OCI-LY3 (cell line): ENCODE measurements around the gene ILKAP.

Experiments
- CTCF ChIP-seq: fragments of 200-600, 300-600 bp; sonication (generic); IDR thresholded peaks from 2 replicates; pipeline ENCODE4 v1.5.1; 2014; ENCODE audit warnings: antibody characterized with exemption, low read length, low read depth
- EZH2phosphoT487 ChIP-seq: fragments of 200-600 bp; shearing (Covaris generic); IDR thresholded peaks from 2 replicates; pipeline ENCODE4 v1.6.1; 2018; ENCODE audit warnings: antibody characterized with exemption, mixed run types, low read depth

GRCh38 chr2:238120463-238121298 is 82.8 kb downstream of the ILKAP start:
- TF ChIP-seq CTCF (no peak), EZH2phosphoT487 (no peak)
